Fibroblast of upper back skin (primary cell): ENCODE data around the gene KRT85.
"Not testable (repeated sequence)": the region's sequence is repeated elsewhere in the genome, so short reads cannot be mapped to it uniquely, and the experiment has no call there.

Experiments used
- DNase-seq: peaks from one replicate; pipeline ENCODE4 v3.0.0-alpha.2; 2013

KRT85 gene

DNA sequence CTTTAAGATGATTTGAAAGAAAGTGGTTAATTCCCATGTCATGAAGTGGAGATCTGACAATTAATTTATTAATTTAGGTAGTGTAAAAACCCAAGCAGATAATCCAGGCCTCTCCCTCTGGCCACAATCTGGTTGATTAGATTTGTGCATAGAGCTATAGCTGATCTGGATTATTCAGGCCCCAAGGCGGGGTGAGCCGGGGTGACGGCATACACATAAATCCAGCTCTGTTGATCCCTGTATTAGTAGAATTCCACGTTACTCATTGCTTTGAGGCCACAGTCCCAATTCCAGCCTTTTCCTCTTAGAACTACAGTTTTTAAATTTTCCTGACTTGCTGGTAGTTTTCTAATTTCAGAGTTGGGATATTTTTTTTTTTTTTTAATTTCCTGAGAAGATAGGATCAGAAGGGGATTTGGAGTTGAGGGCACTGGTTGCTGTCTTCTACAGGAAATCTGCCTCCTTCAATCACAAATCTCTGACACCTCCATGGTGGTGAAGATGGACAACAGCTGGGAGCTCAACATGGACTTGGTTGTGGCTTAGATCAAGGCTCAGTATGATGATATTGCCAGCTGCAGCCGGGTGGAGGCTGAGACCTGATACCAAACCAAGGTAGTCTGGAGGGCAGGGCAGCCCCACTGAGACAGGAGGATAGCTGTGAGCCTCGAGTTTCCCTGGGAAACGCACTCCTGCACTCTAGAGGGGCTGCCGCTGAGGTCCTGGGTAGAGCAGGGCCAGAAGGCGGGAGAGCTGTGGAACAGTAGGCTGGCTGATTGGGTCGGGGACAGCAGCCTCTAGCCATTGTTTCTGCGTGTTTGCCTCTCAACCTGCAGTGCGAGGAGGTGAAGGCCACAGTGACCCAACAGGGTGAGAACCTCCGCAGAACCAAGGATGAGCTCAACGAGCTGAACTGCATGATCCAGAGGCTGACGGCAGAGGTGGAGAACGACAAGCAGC lies 19.4 kb downstream of the KRT85 start:
- DNase-seq, result no peak

DNA sequence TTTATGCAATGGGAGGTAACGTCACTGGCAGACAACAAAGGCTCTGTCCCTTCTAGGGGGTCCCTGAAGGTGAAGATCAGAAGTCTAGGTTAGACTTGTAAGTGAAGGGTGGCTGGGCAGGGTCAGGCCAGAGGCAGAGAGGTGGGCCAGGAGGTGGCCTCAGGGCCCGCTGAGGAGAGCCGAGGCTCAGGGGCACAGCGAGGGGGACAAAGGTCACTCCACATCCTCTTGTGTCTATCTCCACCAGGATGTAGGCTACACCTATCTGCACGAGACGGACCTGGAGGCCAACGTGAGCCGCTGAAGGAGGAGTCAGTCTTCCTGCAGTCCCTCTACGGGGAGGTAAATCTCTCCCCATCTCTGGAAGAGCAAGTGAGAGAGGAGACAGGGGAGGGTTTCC lies 20.3 kb downstream of the KRT85 start:
- no peak for DNase-seq

DNA sequence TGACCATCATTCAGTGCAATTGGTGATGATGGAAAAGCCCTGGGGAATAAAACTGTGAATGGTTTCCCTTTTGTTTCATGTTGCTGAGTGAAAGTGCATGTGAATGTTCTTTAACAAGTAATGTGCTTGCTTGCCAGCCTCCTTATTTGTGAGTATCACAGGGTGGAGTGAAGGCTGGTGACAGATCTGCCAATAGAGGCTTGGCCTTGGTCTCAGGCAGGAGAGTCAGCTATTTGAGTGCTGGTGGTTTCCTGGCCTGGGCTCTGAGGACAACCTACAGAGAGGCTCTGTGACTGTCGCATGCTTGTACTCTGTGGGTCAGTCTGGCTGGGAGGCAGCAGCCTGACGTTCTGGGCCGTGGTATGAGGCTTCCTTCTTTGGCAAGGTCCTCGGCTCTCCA lies 20.7 kb downstream of the KRT85 start:
- no peak for DNase-seq

DNA sequence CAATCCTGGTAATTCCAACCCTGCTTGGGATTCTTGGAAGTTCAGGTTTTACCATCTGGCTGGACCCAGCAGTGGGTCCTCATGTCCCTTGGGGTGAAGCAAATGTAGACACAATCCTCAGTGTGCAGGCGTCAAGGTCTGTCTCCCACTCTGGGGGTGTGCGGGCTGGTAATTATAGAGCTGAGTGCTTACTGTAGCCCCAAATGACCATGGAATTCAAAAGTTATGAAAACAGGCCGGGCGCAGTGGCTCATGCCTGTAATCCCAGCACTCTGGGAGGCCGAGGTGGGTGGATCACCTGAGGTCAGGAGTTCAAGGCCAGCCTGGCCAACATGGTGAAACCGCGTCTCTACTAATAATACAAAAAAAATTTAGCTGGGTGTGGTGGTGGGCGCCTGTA lies 22.2 kb downstream of the KRT85 start:
- not testable (repeated sequence) for DNase-seq

DNA sequence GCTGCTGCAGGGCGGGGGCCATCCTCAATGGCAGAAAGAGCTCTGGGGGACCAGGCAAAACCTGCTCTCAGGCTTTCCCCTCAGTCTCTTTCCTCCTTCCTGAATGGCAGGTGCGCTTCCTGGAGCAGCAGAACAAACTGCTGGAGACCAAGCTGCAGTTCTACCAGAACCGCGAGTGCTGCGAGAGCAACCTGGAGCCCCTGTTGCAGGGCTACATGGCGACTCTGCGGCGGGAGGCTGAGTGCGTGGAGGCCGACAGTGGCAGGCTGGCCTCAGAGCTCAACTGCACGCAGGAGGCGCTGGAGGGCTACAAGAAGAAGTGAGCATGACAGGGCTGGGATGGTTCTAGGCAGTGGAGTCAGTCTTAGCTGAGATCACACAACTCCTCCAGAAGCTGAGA lies 23.2 kb downstream of the KRT85 start:
- DNase-seq, result no peak

DNA sequence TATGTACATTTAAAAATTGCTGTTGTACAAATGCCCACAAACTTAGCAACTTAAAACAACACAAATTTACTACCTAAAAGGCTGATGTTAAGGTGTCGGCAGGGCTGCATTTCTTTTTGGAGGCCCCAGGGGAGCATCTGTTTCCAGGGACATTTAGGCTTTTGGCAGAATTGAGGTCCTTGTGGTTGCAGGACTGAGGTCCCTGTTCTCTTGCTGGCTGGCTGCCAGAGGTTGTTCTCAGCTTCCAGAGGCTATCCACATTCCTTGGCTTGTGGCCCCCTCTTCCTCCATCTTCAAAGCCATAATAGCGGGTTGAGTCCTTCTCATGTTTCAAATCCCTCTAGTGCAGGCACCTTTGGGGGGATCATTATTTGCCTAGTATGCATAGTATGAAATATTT lies 23.7 kb downstream of the KRT85 start:
- DNase-seq, result no peak

DNA sequence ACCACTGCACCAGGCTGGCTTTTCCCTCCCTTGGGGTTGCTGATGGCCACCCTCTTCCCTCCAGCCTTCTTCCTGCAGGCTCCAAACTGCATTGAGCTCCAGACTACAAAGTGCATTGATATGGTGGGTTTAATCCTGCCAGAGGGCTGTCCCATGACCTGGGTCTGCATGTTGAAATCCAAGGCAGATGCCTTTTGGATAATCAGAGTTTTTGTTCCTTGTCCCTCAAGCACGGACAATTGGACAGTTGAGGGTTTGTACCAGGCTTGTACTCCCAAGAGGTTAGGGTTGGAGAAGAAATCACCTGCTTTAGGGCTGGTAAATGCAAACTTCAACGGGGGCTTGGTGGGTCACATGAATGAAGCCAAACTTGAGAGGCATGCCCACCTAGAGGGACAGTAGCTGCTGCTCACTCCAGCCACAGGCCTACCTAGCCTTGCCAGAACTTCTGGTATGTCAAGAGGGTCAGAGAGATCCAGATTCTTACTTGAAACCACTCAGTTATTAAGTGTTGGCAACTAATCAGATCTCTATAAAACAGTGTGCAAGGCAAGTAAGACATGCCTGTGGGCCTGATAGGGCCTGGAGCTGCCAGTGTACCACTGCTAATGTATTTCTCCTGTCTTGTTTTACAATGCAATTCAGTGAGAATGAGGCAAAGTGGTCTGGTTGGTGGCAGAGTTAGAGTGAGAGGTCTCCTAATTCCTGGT lies 24.3 kb downstream of the KRT85 start:
- no peak for DNase-seq

DNA sequence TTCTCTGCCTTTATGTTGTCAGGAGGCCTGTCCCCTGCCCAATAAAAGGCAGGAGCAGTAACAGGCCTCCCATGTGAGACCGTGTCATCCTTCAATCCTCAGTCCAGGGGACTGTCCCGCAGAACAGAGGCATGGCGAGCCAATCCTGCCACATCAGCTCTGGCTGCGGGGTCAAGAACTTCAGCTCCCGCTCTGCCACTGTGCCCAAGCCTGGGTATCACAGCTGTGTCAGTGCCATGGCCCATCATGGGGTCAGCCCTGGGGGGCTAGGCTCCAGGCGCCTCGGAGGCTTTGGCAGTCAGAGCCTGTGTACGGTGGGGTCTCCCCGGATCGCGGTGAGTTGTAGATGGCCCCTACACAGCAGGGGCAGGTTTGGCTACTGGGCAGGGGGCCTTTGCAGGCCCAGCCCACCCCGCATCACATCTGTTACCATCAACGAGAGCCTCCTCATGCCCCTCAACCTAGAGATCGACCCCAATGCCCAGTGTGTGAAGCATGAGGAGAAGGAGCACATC lies 26.2 kb downstream of the KRT85 start:
- DNase-seq, result no peak

DNA sequence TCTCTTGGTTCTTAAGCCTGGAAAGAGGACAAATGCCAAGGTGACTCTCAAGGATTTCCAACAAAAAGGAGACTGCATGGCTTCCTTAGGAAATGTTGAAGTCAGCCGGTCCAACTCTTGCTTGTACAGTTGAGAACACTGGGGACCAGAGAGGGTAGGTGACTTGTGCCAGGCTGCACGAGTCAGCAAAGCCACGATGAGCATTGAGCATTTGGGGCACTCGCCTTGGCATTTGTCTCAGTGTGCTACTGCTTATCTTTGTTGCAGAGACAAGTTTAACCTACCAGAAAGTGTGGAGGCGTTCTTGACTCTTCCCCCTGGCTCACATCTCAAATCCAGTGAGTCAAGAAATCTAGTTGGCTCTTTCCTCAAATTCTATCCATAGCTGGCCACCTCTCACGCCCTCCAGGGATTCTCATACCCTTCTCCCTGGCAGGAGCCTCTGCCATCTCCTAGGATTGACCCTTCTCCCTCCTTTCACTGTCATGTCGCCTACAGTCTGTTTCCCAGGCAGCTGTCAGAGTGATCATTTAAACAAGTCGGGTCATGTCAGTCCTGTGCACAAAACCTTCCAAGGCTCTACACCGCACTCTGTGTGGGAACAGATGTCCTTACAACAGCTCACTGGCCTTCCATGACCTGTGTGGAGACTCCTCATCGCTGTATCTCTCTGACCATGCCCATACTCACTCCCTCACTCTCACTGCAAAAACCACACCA lies 28.9 kb downstream of the KRT85 start:
- no peak for DNase-seq

DNA sequence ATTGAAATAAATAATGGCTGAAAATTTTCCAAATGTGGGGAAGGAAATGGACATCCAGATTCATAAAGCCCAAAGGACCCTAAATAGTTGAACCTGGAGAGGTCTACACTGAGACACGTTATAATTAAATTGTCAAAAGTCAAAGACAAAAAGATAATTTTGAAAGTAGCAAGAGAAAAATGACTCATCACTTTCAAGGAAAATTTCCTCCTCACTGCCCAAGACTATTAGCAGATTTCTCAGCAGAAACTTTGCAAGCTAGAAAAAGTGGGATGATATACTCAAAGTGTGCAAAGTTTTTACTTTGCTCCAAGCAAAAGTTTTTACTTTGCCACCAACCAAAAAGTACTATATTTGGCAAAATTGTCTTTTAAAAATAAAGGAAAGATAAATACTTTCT lies 30.2 kb downstream of the KRT85 start:
- no peak for DNase-seq

DNA sequence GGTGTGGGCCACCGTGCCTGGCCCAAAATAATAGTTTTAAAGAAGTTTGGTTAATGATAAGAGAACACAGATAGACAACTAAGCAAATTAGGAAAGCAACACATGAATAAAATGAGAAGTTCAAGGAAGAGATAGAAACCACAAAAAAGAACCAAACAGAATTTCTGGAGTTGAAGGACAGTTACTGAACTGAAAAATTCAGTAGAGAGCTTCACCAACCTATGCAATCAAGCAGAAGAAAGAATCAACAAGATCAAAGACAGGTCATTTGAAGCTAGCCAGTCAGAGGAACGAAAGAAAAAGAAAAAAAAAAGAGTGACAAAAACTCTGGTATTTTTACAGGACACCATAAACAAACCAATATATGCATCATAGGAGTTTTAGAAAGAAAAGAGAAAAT lies 30.6 kb downstream of the KRT85 start:
- no peak for DNase-seq

DNA sequence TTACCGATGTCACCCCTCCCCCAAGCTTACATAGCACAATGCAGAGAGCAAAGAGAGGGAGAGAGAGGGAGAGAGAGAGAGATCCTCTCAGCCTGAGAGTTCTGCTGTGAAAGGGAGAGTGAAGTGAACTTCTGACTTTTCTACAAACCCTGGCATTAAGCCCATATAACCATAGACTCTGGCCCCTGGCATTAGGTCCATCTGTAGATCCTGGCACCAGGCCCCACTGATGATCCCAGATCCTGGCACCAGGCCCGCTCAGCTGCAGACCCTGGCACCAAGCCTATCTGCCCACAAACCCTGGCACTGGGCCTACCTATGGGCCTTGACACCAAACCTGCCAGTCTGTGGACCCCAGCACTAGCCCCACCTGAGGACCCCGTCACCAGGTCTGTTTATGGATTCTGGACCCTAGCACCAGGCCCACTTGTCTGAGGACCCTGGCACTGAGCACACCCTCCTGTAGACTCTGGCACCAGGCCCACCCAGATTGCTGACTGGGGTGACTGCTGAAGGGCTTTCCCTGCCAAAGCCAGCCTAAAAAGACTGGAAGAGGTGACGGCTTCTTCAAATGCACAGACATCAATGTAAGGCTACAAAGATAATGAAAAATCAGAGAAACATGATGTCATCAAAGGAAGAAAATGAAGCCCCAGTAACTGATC lies 31.6 kb downstream of the KRT85 start:
- DNase-seq, result no peak

DNA sequence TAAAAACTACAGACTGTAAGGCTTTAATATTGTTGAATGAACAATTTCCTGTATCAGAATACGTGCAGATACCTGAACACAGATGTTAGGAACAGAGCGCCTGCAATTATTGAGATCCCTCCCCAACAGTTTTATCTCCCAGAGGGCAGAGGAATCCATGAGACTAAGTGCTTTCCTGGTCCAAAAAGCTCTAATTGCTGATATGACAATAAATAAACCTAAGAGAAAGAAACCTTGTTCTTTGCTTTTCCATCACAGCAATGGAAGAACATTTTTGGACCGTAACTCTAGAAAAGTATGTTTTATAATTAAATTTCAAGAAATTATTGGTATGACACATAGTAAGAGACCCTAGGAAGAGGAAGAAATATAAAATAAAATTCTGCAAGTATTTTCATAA lies 33.1 kb downstream of the KRT85 start:
- no peak for DNase-seq

DNA sequence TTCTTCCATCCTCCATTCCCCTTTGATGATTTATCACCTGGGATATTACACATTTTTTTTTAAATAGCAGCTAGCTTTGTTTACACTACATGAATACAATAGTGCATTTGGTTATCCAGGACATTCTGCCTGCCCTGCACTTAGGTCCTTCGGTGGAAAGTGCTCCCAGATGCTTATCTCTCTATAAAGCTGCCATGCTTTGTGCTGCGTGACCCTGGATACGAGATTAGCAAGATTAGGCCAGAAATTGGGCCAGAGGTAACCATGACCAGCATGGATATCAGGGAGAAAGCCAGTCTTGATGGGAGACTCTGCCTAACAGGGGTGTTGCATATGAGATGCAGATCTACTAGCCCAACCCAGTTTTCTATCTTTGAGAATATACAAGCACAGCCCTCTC lies 34.0 kb downstream of the KRT85 start:
- no peak for DNase-seq

DNA sequence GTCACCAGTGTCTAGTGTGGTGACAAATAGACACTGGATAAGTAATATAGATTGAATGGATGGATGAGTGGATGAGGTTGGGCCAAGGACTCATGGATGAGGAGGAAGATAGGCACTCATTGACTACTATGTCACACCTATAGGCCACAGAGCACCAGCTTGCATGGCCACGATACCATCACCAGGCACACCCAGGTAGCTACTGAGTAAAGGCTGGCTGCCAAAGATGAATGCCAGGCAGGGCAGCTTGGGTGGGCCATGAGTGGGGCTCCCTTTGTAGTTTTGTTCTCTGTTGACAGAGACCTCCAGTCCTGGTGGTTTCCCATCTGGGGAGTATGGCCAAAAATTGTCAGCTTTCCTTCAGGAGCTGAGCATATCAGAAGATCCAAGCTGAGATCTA lies 34.9 kb downstream of the KRT85 start:
- no peak for DNase-seq

DNA sequence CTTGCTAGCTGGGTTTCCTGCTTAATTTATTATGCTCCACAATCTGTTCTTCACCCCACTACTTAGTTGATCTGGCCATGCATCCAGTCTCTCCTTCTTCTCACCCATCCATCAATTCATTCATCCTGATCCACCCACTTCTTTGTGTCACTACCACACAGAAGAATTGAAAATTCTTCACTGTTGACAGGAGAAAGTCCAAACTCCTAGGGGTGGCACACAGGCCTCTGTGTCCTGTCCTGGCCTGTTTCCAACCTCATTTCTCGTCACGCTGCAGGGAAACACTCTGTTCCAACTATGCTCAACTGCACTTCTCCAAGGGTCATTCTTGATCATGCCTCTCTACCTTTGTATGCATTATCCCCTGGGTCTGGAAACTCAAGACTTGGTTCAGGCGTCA lies 35.4 kb downstream of the KRT85 start:
- DNase-seq, result no peak

DNA sequence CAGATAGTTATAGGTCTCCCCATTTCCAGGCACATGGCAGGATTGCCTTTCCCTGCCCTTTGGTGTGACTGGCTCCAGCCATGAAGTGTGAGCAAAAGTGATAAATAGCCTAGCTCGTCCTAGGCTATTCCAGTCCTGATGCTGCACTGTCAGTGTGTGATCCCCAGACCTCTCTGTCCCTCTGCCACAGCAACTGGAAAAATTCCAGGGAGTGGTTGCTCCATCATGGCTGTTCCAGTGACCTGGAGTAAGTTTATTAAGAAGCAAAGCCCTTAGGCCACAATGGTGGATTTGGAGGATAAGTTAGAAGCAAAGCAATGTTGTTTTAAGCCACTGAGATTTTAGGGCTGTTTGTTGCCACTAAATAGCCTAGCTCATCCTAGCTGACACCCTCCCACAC lies 36.2 kb downstream of the KRT85 start:
- no peak for DNase-seq

DNA sequence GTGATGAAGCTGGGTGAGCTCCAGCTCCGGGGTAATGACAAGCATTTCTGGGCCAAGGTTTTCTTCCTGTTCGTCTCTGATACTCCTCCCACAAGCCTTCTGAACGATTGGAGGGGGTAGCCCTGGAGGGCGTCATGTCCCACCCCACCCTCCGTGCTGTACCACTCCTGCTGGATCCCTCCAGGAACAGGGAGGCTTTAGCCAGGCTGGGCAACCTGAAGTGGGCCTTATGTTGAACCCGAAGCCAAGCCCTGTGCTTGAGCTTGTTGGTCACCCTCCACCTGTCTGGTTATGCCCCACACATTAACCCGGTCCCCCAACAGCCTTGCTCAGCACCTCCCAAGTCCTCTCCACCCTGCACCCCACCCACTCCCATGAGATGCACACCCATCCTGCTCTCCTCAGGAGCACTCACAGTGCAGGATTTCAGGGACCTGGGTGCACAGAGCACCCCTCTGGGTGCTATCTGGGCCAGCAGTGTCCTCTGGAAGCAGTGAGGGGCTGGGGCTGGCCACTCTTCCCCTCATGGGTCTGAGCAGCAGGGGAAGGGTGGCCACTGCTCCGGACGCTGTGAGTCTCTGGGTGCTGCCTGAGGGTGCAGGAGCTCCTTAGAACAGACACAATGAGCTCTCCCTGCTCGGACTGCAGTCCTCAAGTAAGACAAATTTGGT lies 39.3 kb downstream of the KRT85 start:
- no peak for DNase-seq

DNA sequence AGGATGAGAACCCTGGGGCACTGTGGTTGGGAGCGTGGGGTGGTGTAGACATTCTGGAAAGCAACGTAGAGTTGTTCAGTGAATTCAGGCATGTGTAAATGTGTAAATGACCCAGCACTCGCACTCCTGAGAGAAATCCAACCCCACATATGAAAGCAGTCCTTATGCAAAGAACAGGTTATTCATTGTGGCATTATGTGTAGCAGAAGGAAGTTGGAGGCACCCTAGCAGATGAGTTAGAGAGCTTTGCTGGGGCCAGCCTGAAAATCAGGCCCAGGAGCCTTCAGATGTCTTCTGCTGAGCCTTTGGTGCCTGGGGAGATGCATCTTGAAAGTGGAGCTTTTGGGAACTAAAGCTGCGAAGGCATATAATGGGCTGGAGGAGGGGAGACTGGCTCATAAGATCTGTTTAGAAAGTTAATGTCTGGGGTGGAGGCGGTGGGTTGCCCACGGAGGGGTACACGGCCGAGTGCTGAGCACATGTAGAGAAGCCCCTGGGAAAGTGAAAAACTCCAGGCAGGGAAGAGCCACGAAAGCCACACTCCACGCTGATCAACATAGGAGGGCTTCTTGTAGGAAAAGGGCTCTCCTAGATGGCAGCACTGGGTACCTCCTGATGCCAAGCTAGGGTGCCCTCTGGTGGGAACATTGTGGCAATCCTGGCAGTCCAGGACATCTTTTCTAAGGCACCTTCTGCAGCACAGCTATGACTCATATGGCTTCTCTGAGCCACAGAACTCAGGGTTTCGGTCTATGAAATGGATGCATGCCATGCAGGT lies 40.0 kb downstream of the KRT85 start:
- peak; percentile 89 for DNase-seq

DNA sequence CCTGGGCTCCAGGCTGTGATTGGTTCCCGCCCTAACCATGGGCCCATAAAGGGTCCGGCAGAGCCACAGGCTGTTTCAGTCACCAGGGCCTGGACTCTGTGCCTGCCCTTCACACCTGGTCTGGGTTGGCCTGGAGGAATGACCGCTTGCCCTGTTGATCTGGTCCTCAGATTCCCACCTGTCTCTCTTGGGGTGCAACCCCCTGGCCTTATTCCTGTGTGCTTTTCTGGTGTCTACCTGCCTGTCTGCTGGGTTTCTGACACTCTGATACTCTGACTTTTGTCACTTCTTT lies 43.2 kb downstream of the KRT85 start:
- DNase-seq, result no peak

DNA sequence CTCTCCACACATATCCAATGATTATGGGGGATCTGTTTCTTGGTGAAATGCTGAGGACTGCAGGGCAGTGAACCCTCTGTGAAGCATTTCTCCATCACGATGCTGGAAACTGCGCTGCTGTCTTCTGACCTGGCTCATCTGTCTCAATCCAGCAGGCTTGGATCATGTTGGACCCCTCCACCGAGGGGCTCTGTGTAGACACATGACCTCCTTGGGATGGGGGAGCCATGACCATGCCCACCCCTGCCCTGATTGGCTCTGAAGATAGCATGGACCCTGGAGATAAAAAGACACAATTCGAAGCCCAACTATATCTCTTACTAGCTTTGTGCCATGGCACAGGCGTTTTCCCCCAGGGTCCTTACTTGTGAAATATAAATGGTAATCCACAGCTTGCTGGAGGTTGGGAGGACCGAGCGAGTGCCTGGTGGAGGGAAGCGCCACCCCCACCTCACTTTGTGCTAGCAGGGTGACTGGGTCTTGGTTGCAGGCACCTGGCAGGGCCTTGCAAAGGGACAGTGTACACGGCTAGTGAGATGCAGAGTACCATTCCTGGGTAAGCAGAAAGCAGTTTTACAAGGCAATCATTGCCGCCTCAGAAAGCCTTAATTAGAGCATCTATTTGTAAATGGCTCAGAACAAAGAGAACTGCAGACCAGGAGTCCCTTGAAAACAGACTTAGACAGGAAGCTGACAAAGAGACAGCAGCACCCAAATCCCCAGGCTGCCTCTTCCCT lies 43.7 kb downstream of the KRT85 start:
- no peak for DNase-seq
